ENCODE data around the gene ICAM1. TPM values are rescaled to one million over a fixed set of nuclear protein-coding genes. Genes with fewer than 3 reads are reported as not detected.

Gene ICAM1
- total RNA-seq, 2 donors from 2014 or later = 8.9 to 25.1 TPM

DNA sequence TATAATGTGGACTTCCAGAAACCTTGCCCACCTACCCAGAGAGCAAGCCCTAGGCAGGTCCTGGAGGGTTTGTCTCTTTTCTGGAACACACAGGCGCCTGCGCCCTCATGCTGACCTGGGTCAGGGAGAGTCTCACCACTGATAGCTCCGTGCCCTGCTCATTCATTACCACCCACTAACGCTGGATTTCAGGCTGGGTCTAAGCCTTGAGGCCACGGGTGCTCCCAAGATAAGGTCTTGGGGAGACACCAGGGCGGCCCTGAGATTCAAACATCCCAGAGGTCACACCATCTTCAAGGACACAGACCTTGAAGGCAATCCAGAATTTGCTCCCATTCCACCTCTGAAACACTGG is 44.9 kb upstream of the ICAM1 start:
- H3K27ac ChIP-seq = peak overlapping the region; percentile 67
- H3K4me3 ChIP-seq = no peak overlapping the region
- TF ChIP-seq POLR2A (IDR thresholded peaks at IDR 0.05) (no peak), POLR2AphosphoS5 (IDR thresholded peaks at IDR 0.05) (no peak)
- TF ChIP-seq, protein P1, sequence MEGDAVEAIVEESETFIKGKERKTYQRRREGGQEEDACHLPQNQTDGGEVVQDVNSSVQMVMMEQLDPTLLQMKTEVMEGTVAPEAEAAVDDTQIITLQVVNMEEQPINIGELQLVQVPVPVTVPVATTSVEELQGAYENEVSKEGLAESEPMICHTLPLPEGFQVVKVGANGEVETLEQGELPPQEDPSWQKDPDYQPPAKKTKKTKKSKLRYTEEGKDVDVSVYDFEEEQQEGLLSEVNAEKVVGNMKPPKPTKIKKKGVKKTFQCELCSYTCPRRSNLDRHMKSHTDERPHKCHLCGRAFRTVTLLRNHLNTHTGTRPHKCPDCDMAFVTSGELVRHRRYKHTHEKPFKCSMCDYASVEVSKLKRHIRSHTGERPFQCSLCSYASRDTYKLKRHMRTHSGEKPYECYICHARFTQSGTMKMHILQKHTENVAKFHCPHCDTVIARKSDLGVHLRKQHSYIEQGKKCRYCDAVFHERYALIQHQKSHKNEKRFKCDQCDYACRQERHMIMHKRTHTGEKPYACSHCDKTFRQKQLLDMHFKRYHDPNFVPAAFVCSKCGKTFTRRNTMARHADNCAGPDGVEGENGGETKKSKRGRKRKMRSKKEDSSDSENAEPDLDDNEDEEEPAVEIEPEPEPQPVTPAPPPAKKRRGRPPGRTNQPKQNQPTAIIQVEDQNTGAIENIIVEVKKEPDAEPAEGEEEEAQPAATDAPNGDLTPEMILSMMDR (IDR thresholded peaks at IDR 0.05) = no peak
- no peaks in the 10 kb centered on the region for H3K27me3 ChIP-seq (replicated peaks; ENCODE audit: insufficient read depth)
- WGBS = 78% methylated on average over 6 of the region's 6 CpGs
- intact Hi-C loops (cut with DNase I) = no loop called here
- no peaks in the 10 kb centered on the region for H3K36me3 ChIP-seq
- H3K9me3 ChIP-seq = no peaks in the 10 kb centered on the region
- DNase-seq (ENCODE audit: low spot score) = no peak
- peaks cover 3% of the 10 kb centered on the region for H3K4me1 ChIP-seq (replicated peaks)

DNA sequence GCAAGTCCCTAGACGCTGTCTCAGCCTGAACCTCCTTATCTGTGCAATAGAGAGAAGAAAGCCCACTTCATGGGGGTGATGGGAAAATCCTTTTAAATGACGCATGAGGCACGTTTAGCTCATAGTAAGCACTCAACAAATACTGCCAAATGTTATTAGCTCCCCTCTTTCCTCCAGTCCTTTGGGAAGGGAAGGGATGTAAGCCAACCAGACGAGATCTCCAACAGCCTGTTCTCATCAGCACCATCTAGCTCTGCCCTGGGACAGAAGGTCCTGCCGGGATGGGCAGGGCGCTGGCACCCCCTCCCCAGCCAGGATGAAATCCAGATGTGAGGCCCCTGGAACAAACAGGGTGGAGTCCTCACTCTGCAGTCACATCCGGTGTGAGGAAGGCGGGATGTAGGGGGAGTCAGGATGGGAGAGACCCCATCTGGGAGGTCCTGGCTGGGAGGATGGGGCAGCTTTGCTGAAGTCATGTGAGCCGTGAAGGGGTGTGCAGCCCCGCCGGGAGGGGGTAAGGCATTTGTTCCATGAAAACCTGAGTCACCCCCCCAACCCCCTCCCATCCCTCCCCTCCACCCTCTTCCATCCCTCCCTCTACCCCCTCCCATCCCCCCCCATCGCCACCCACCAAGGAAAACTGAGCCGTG is 44.4 kb upstream of the ICAM1 start:
- no peak overlapping the region for H3K4me3 ChIP-seq
- peak overlapping the region; percentile 67 for H3K27ac ChIP-seq
- intact Hi-C loops (cut with DNase I) = no loop called here
- 23% methylated on average over 13 of the region's 13 CpGs for WGBS
- no peak for TF ChIP-seq POLR2A (IDR thresholded peaks at IDR 0.05)
- TF ChIP-seq POLR2AphosphoS5 (IDR thresholded peaks at IDR 0.05) = peak; percentile 24
- TF ChIP-seq, protein P1 (IDR thresholded peaks at IDR 0.05) = no peak
- H3K4me1 ChIP-seq (replicated peaks) = peaks cover 3% of the 10 kb centered on the region
- no peaks in the 10 kb centered on the region for H3K9me3 ChIP-seq
- H3K36me3 ChIP-seq = no peaks in the 10 kb centered on the region
- H3K27me3 ChIP-seq (replicated peaks; ENCODE audit: insufficient read depth) = no peaks in the 10 kb centered on the region
- no peak for DNase-seq (ENCODE audit: low spot score)

DNA sequence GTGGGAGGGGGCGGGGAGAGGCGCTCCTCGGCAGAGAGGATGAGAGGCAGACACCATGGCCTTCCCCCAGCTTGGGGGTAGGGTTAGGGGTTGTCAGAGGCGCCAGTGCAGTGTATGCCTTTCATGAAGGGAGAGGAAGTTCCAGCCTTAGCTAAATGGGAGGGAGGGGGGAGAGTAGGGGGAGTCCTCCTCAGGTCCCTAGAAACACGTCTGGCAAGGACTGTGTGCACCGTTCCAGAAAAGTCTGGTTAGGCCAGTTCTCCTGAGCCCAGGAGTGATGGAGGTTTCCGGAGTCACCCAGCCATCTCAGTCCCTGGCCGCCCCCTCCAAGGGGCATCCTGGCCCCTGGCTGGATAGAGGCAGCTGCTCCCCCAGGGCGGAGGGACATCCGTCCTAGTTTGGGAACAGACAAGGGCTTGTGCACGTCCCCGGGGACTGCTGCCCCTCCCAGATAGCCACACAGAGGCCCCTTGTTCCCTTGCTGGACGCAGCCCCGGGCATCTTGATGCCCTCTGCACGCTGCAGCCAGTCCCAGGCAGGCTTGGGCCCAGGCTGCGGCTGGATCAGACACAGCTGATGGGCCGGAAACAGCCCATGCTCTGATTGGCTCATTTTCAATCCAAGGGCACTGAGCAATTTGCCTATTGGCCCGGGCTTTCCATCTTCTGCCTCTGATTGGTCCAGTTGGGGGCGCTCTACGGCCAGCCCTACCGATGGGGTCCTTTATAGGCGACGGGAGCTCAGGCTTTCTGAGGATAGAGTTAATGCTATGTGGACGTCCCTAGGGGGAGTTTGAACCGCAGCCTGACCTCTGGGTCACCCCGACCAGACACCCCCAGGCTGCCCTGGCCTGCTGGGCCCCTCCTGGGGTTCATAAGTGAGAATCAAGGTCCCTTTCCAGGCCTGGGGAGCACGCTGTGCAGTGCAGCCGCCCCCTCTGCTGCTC is 43.6 kb upstream of the ICAM1 start:
- H3K4me3 ChIP-seq = no peak overlapping the region
- H3K27me3 ChIP-seq (replicated peaks; ENCODE audit: insufficient read depth) = no peaks in the 10 kb centered on the region
- no peaks in the 10 kb centered on the region for H3K36me3 ChIP-seq
- intact Hi-C loops (cut with DNase I) = no loop called here
- no peaks in the 10 kb centered on the region for H3K9me3 ChIP-seq
- H3K4me1 ChIP-seq (replicated peaks) = peaks cover 3% of the 10 kb centered on the region
- peak; percentile 16 for DNase-seq (ENCODE audit: low spot score)
- H3K27ac ChIP-seq = peak overlapping the region; percentile 67
- TF ChIP-seq POLR2AphosphoS5 (IDR thresholded peaks at IDR 0.05) (no peak), POLR2A (IDR thresholded peaks at IDR 0.05) (no peak)
- TF ChIP-seq, protein P1 (IDR thresholded peaks at IDR 0.05) = no peak
- 31% methylated on average over 20 of the region's 28 CpGs for WGBS

DNA sequence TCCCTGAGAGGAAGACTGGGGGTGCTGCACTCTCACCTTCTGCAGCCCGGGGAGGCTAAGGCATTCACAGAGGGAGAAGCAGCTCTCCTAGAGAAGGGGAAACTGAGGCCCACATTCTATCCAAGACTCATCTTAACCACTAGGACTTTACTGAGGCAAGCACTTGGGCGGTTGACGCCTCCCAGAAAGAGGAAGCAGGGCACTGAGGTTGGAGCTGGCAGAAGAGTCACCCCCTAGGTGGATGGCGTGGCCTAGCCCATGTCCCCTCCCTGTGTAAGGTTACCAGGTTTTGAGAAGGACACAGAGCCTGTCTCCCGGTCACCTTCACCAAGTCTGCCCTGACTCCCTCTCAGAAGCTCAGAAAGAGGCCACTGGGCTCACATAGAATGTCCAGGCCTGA is 42.5 kb upstream of the ICAM1 start:
- Histone ChIP-seq H3K27ac (peak overlapping the region in 1 of 2 donors; percentile 35), H3K36me3 (no peaks in the 10 kb centered on the region), H3K4me3 (no peak overlapping the region), H3K9me3 (no peaks in the 10 kb centered on the region), H3K27me3 (replicated peaks; ENCODE audit: insufficient read depth) (no peaks in the 10 kb centered on the region), H3K4me1 (replicated peaks) (peaks cover 3% of the 10 kb centered on the region)
- DNase-seq (ENCODE audit: low spot score) = no peak
- intact Hi-C loops (cut with DNase I) = no loop called here
- 86% methylated on average over 5 of the region's 5 CpGs for WGBS
- TF ChIP-seq POLR2A (IDR thresholded peaks at IDR 0.05) (no peak), POLR2AphosphoS5 (IDR thresholded peaks at IDR 0.05) (no peak)
- TF ChIP-seq, protein P1 (IDR thresholded peaks at IDR 0.05) = no peak

All from prostate gland (tissue), 2 donors.